Osteocyte (in vitro differentiated cells): ENCODE measurements around the gene YOD1. TPM values are rescaled to one million over a fixed set of nuclear protein-coding genes. Genes with fewer than 3 reads are reported as not detected.
"Not testable (repeated sequence)": the region's sequence is repeated elsewhere in the genome, so short reads cannot be mapped to it uniquely, and the experiment has no call there.

Experiments used
- DNase-seq: peaks from one replicate; pipeline ENCODE4 v3.0.0; 2021; ENCODE audit warnings: mixed read lengths; ENCODE audit not compliant: unreplicated experiment; ENCODE audit errors: extremely low spot score
- H3K27ac Mint-ChIP-seq: one replicate; pipeline ENCODE4 v1.8.0; 2021; ENCODE audit warnings: mild to moderate bottlenecking, mixed read lengths; ENCODE audit not compliant: unreplicated experiment
- H3K27me3 Mint-ChIP-seq: one replicate; pipeline ENCODE4 v1.8.0; 2021; ENCODE audit warnings: mixed read lengths; ENCODE audit not compliant: unreplicated experiment
- H3K36me3 Mint-ChIP-seq: one replicate; pipeline ENCODE4 v1.8.0; 2021; ENCODE audit warnings: mixed read lengths; ENCODE audit not compliant: unreplicated experiment
- H3K4me1 Mint-ChIP-seq: one replicate; pipeline ENCODE4 v1.8.0; 2021; ENCODE audit warnings: mixed read lengths; ENCODE audit not compliant: unreplicated experiment
- H3K4me3 Mint-ChIP-seq: one replicate; pipeline ENCODE4 v1.8.0; 2021; ENCODE audit warnings: mild to moderate bottlenecking, moderate library complexity, mixed read lengths; ENCODE audit not compliant: unreplicated experiment
- H3K9me3 Mint-ChIP-seq: one replicate; pipeline ENCODE4 v1.8.0; 2021; ENCODE audit warnings: mixed read lengths; ENCODE audit not compliant: unreplicated experiment
- CTCF ChIP-seq: fragments of 200-600 bp; sonication (generic); IDR thresholded peaks from 2 replicates; pipeline ENCODE4 v1.5.0; 2021; ENCODE audit warnings: antibody characterized with exemption, mild to moderate bottlenecking, moderate library complexity
- total RNA-seq: library from RNA; stranded (reverse); gene quantifications from 2 replicates; pipeline ENCODE4 v1.2.1, GENCODE V29; 2021

Gene YOD1
- total RNA-seq, 1 donor from 2014 or later = 4.6 TPM

- Mint-ChIP-seq H3K4me1 (peaks cover 41% of the 10 kb centered on the region), H3K27ac (no peak overlapping the region), H3K9me3 (peaks cover 5% of the 10 kb centered on the region), H3K4me3 (no peak overlapping the region), H3K27me3 (no peaks in the 10 kb centered on the region), H3K36me3 (peaks cover 30% of the 10 kb centered on the region)
- TF ChIP-seq CTCF = no peak
- no peak for DNase-seq
Observed at GRCh38 chr1:207047505-207047904, 3.5 kb downstream of the YOD1 start.

DNA sequence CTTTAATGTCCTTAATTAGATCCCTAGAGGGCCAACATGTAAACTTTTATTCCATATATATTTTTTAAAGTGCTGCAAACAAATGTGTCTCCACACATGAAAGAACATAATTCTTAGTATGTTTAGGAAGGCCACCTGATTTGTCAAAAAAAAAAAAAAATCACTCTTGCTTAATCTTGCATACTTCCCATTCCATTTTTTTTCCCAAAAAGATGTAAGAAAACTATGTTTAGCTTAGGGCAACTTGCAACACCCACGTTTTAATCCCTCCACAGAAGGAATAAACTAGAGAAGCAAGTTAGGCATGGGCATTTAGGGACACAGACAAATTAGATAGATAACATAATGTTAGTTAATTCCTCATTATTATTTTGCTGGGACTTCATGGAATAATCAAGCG, 5.6 kb downstream of the YOD1 start:
- peaks cover 5% of the 10 kb centered on the region for H3K9me3 Mint-ChIP-seq
- no peak overlapping the region for H3K27ac Mint-ChIP-seq
- peaks cover 27% of the 10 kb centered on the region for H3K4me1 Mint-ChIP-seq
- DNase-seq = no peak
- no peak overlapping the region for H3K4me3 Mint-ChIP-seq
- TF ChIP-seq CTCF = no peak
- H3K27me3 Mint-ChIP-seq = no peaks in the 10 kb centered on the region
- peaks cover 30% of the 10 kb centered on the region for H3K36me3 Mint-ChIP-seq

DNA sequence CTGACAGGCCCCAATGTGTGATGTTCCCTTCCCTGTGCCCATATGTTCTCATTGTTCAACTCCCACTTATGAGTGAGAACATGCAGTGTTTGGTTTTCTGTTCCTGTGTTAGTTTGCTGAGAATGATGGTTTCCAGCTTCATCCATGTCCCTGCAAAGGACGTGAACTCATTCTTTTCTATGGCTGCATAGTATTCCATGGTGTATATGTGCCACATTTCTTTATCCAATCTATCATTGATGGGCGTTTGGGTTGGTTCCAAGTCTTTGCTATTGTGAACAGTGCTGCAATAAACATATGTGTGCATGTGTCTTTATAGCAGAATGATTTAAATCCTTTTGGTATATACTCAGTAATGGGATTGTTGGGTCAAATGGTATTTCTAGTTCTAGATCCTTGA, 9.6 kb downstream of the YOD1 start:
- H3K27ac Mint-ChIP-seq, H3K9me3 Mint-ChIP-seq, H3K4me3 Mint-ChIP-seq, H3K27me3 Mint-ChIP-seq, DNase-seq, H3K4me1 Mint-ChIP-seq: not testable (repeated sequence)
- peaks cover 12% of the 10 kb centered on the region for H3K36me3 Mint-ChIP-seq

GRCh38 chr1:207040181-207040533, 10.9 kb downstream of the YOD1 start:
- TF ChIP-seq CTCF = no peak
- Mint-ChIP-seq H3K36me3 (peaks cover 7% of the 10 kb centered on the region), H3K4me1 (peaks cover 5% of the 10 kb centered on the region), H3K27ac (no peak overlapping the region), H3K27me3 (peaks cover 8% of the 10 kb centered on the region), H3K4me3 (no peak overlapping the region), H3K9me3 (peaks cover 5% of the 10 kb centered on the region)
- no peak for DNase-seq

GRCh38 chr1:207039380-207040180, 11.4 kb downstream of the YOD1 start:
- Mint-ChIP-seq H3K4me3 (no peak overlapping the region), H3K27me3 (peaks cover 13% of the 10 kb centered on the region), H3K36me3 (peaks cover 5% of the 10 kb centered on the region), H3K4me1 (peaks cover 5% of the 10 kb centered on the region), H3K9me3 (peaks cover 5% of the 10 kb centered on the region), H3K27ac (no peak overlapping the region)
- no peak for DNase-seq
- TF ChIP-seq CTCF = no peak
